Measurements from ENCODE around the gene WT1.

GRCh38 chr11:32381179-32381578 is 54.2 kb downstream of the WT1 start:
- TF ChIP-seq CTCF (IDR thresholded peaks at IDR 0.05) (no peak), ZFX (IDR thresholded peaks at IDR 0.05; ENCODE audit: borderline replicate concordance) (no peak)

Measured in 22Rv1 (cell line).